Transverse colon (tissue), 4 donors: ENCODE data around the gene KCNMB1. TPM values are rescaled to one million over a fixed set of nuclear protein-coding genes. Genes with fewer than 3 reads are reported as not detected.

Experiments
- DNase-seq: peaks from one replicate; pipeline ENCODE4 v3.0.0-alpha.2; 2019
- H3K27ac ChIP-seq, 4 donors: fragments of 200-600 bp; sonication (generic); 2 replicates each; pipeline ENCODE4 v1.5.1; 2016 to 2018; ENCODE audit warnings: inconsistent platforms in 4 of 4
- H3K27me3 ChIP-seq: fragments of 200-600 bp; sonication (generic); 2 replicates; pipeline ENCODE4 v1.5.1; 2017; ENCODE audit warnings: inconsistent platforms
- H3K36me3 ChIP-seq, 4 donors: fragments of 200-600 bp; sonication (generic); 2 replicates each; pipeline ENCODE4 v1.5.1; 2017 to 2019; ENCODE audit warnings: inconsistent platforms in 4 of 4
- H3K4me1 ChIP-seq, 4 donors: fragments of 200-600 bp; sonication (generic); 2 replicates each; pipeline ENCODE4 v1.5.1; 2017 to 2020; ENCODE audit warnings: inconsistent platforms in 4 of 4
- H3K4me3 ChIP-seq, 4 donors: fragments of 200-600 bp; sonication (generic); 1 replicate in 1 of 4; 2 replicates in 3 of 4; pipeline versions ENCODE4 v1.5.1 to v1.6.1; 2017 to 2019; ENCODE audit warnings: inconsistent platforms in 4 of 4
- H3K9me3 ChIP-seq, 2 donors: fragments of 200-600 bp; sonication (generic); 2 replicates each; pipeline ENCODE4 v1.5.1; 2017 to 2019; ENCODE audit warnings: inconsistent platforms in 2 of 2
- CTCF ChIP-seq, 5 experiments: fragments of 200-600 bp in 3 of 5; fragments of 450-650 bp in 2 of 5; sonication (generic) in 3 of 5; IDR thresholded peaks; 1 replicate in 2 of 5; 2 replicates in 3 of 5; pipeline ENCODE4 v1.5.1; 2016 to 2017; ENCODE audit warnings: antibody characterized with exemption in 5 of 5, inconsistent platforms in 3 of 5, mild to moderate bottlenecking in 2 of 5, moderate library complexity in 1 of 5
- EP300 ChIP-seq: sonication (generic); formaldehyde crosslinking; IDR thresholded peaks from one replicate; pipeline ENCODE4 v1.6.1; 2017; ENCODE audit warnings: antibody characterized with exemption, low read depth
- POLR2A ChIP-seq: fragments of 450-650 bp; IDR thresholded peaks from one replicate; pipeline ENCODE4 v1.6.1; 2016; ENCODE audit warnings: antibody characterized with exemption, mild to moderate bottlenecking, moderate library complexity
- POLR2AphosphoS5 ChIP-seq, 3 donors: sonication (generic); formaldehyde crosslinking; IDR thresholded peaks; one replicate each; pipeline ENCODE4 v1.6.1; 2016; ENCODE audit warnings: antibody characterized with exemption in 3 of 3
- WGBS, 2 donors: methylation state at CpG; one replicate each; pipeline ENCODE4 v1.1.5; 2018; ENCODE audit warnings: low coverage in 1 of 2; 5-methylcytosine and 5-hydroxymethylcytosine counted together
- in situ Hi-C, 4 donors: fragments of 200-750 bp; cut with MboI; loops; one replicate each; pipeline versions ENCODE4 v1.15.0 to v1.15.1; 2017; ENCODE audit warnings: low sequenced_read_pairs in 3 of 4, low pct_ligation_motif_present in 1 of 4, low pct_unique_long_range_greater_than_20kb in 1 of 4
- intact Hi-C: fragments of 100-400 bp; cut with DNase I; formaldehyde crosslinking; loops from one replicate; pipeline ENCODE4 v1.15.1; 2023; ENCODE audit warnings: low total_unique reads
- total RNA-seq, 4 donors: library from RNA; depleted of rRNA; stranded (reverse); fragments of >200 nt; gene quantifications; one replicate each; pipeline ENCODE4 v1.1.0, GENCODE V29; 2016

Gene KCNMB1
- total RNA-seq, 4 donors from 2014 or later = 6.0 to 17.2 (median 8.0) TPM

GRCh38 chr5:170390472-170390871 lies 1.3 kb upstream of the KCNMB1 start:
- H3K36me3 ChIP-seq = no peaks in the 10 kb centered on the region
- 68% methylated on average over 5 of the region's 5 CpGs; no CpG with 5 or more reads in 1 of the 2 donors for WGBS, 2 donors
- peak overlapping the region; percentile 47 to 91 (median 80) for H3K27ac ChIP-seq
- TF ChIP-seq EP300 (no peak), CTCF (IDR thresholded peaks at IDR 0.05) (no peak), POLR2AphosphoS5 (IDR thresholded peaks at IDR 0.05) (no peak), POLR2A (no peak)
- no peaks in the 10 kb centered on the region for H3K9me3 ChIP-seq
- H3K4me3 ChIP-seq = no peak overlapping the region
- no peak for DNase-seq
- no peaks in the 10 kb centered on the region for H3K27me3 ChIP-seq
- intact Hi-C loops (no loop called here), in situ Hi-C loops (no loop called here)
- peaks cover 0 to 6% (median 3%) of the 10 kb centered on the region in 4 donors for H3K4me1 ChIP-seq

GRCh38 chr5:170389550-170389892 lies 354 bp upstream of the KCNMB1 start:
- intact Hi-C loops = loop anchor here (1.0 kb wide), 1 partner anchor 42 kb away; no protein-coding TSS in a partner anchor
- Histone ChIP-seq H3K4me3 (peak overlapping the region in 3 of 4 donors; percentile 27 to 40 (median 33)), H3K27ac (peak overlapping the region; percentile 74 to 91 (median 80))

GRCh38 chr5:170387775-170388639 lies 1.2 kb downstream of the KCNMB1 start:
- WGBS, 2 donors = 60% methylated on average over 6 of the region's 6 CpGs; no CpG with 5 or more reads in 1 of the 2 donors
- in situ Hi-C loops = no loop called here

More at GRCh38 chr5:170389550-170389892, 354 bp upstream of the KCNMB1 start:
- 47 to 60% methylated on average over 4 of the region's 4 CpGs for WGBS, 2 donors
- Histone ChIP-seq H3K4me1 (peaks cover 0 to 8% (median 3%) of the 10 kb centered on the region in 4 donors), H3K27me3 (no peaks in the 10 kb centered on the region), H3K36me3 (no peaks in the 10 kb centered on the region), H3K9me3 (no peaks in the 10 kb centered on the region)
- no peak for DNase-seq
- in situ Hi-C loops = no loop called here
- no peak for TF ChIP-seq POLR2A
- no peak for TF ChIP-seq EP300
- TF ChIP-seq POLR2AphosphoS5 (IDR thresholded peaks at IDR 0.05) = no peak
- TF ChIP-seq CTCF (IDR thresholded peaks at IDR 0.05) = no peak

More at GRCh38 chr5:170387775-170388639, 1.2 kb downstream of the KCNMB1 start:
- Histone ChIP-seq H3K27ac (peak overlapping the region; percentile 74 to 91 (median 80)), H3K9me3 (no peaks in the 10 kb centered on the region), H3K27me3 (no peaks in the 10 kb centered on the region), H3K36me3 (no peaks in the 10 kb centered on the region), H3K4me3 (peak overlapping the region in 3 of 4 donors; percentile 27 to 40 (median 33)), H3K4me1 (peaks cover 0 to 4% (median 1%) of the 10 kb centered on the region in 4 donors)
- intact Hi-C loops = no loop called here
- no peak for TF ChIP-seq CTCF (IDR thresholded peaks at IDR 0.05)
- no peak for TF ChIP-seq POLR2AphosphoS5 (IDR thresholded peaks at IDR 0.05)
- DNase-seq = no peak
